ENCODE results near the gene UBE2M.
"Not testable (repeated sequence)": the region's sequence is repeated elsewhere in the genome, so short reads cannot be mapped to it uniquely, and the experiment has no call there.

UBE2M gene

GRCh38 chr19:58558066-58558622 is at the start of gene UBE2M:
Gene UBE2M (minus strand): TSS chr19:58558611. CDS start chr19:58558381, 230 bp downstream.
- no peak for DNase-seq

DNA sequence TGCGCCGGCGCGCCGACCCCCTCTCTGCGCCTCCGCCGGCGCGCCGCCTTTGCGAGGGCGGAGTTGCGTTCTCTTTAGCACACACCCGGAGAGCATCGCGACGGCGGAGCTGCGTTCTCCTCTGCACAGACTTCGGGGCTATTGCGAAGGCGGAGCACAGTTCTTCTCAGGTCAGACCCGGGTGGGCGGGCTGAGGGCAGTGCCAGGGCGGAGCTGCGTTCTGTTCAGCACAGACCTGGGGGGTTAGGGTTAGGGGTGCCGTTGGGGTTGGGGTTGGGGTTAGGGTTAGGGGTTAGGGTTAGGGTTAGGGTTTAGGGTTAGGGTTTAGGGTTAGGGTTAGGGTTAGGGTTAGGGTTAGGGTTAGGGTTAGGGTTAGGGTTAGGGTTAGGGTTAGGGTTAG is 48.8 kb upstream of the UBE2M start:
- not testable (repeated sequence) for DNase-seq

DNA sequence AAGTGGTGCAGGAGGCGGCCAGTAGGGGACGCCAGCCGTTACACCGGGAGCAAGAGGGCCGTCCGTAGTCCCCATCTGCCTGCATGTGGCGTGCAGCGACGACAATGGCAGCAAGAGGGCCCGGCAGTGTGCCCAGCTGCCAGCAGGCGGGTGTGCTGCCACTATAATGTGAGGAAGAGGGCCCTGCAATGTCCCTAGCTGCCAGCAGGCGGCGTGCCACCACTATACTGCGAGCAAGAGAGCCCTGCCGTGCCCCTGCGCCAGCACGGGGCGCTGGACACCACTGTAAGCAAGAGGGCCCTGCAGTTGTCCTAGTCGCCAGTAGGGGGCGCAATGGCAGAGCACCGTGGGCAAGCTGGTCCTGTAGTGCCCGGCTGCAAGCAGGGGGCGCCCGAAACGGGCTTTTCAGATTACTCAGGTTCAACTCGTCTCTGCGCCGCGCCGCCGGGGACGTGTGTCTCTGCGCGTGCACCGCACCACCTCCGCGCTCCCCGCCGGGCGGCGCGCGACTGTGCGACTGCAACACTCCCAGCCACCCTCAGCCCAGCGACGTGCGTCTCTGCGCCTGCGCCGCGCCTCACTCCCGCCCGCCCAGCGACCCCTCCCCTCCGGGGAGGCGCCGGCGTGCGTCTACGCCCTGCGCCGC is 48.0 kb upstream of the UBE2M start:
- DNase-seq, result not testable (repeated sequence)

DNA sequence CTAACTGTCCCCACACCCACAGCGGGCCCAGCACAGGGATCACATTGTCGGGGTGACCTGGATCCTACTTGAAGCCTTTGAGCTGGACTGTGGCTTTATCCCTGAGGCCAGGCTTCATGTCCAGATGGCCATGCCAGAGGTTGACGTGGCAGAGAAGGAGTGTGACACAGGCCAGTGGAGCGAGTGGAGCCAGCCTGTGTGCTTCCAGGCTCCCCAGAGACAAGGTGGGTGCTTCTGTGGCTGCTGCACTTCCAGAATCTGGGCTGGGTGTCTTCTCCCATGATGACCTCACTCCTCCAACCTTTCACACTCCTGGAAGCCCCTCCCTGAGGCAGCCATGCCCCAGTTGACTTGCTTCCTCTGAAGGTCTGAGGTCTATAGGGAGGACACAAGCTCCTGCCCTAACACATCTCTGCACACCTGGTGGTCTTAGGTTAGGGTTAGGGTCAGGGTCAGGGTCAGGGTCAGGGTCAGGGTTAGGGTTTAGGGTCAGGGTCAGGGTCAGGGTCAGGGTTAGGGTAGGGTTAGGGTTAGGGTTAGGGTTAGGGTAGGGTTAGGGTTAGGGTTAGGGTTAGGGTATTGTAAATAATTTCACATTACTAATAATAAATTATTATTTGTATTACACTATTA is 27.8 kb upstream of the UBE2M start:
- DNase-seq, result no peak

DNA sequence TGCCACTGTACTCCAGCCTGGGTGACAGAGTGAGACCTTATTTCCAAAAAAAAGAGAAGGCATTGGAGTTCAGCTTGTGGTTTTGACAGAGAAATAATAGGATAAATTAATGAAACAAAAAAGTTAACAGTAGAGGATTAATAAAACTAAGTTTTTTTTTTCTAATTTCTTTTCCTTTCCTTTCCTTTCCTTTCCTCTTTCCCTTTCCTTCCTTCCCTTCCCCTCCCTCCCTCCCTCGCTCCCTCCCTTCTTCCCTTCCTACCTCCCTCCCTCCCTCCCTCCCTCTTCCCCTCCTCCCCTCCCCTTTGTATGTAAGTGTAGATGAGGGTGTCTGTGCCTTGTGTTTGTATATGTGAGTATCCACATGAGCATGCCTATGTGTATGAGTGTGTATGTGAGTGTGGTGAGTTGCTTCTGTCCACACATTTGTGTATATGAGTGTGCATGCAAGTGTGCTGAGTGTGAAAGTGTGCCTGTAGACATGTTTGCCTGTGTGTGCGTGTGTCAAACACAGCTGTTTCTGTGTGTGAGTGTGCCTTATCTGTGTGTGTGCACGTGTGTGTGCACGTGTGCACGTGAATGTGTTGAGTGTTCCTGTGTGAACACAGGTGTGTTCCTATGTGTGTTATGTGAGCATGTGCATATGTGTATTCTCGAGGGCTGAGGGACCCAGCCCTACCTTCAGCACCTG is 27.2 kb upstream of the UBE2M start:
- no peak for DNase-seq

DNA sequence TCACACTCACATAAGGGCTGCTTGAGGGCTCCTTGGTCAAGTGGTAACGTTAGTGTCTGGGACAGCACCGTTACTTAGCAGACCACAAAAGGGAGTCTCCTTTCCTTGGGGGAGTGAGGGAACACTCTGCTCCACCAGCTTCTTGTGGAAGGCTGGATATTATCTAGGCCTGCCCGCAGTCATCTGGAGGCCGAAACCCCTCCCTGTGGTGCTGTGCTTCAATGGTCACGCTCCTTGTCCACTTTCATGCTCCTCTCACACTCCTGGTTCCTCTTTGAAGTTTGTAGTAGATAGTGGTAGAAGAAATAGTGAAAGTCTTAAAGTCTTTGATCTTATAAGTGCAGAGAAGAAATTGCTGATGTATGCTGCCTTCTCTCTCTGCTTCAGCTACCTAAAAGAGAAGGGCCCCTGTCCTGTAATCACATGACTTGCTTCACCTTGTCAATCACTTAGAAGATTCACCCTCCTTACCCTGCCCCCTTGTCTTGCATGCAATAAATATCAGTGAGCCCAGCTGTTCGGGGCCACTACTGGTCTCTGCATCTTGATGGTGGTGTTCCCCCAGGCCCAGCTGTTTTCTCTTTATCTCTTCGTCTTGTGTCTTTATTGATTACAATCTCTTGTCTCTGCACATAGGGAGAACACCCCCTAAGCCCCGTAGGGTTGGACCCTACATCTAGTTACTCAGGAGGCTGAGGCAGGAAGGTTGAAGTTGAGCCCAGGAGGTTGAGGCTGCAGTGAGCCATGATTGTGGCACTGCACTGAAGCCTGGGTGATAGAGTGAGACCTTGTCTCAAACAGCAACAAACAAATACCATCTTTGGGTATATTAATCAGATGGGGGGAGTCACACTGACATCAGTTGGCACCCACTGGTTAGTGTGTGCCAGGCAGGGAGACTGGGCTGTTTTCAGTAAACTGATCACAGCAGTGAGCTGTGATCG is 26.4 kb upstream of the UBE2M start:
- no peak for DNase-seq

GRCh38 chr19:58582985-58583384 is 24.6 kb upstream of the UBE2M start:
- no peak for DNase-seq

DNA sequence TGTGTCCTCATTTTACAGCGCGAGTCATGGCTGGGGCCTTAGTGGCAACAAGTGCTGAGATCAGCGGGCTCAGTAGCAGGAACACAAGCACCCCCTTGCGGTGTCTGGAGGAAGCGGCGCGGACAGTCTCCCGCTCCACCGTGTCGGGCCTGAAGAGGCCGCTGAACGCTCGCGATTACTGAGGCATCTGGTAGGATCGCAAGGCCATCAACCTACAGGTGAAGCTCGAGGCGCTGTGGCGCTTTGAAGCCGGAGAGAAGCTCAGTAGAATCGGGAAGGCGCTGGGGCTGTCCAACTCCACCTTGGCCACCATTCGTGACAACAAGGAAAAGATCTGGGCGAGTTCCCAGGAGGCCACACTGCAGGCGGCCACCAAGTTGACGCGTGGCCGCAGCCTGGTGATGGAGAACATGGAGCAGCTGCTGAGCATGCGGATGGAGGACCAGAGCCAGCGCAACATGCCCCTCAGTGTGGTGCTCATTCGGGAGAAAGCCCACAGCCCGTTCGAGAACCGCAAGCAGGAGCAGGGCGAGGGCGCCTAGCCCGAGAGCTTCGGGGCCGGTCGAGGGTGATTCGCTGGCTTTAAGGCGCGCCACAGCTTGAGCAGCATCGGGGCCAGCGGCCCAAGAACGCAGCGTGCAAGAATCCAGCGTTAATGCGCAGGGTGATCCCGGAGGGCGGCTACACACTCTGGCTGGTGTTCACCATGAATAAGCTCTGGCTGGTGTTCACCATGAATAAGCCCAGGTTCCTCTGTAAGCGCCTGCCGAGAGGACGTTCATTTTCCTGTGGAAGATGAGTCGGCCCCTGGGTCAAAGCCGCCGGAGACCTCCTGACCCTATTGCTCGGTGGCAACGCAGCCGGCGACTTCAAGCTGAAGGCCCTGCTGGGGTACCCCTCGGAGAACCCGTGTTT is 23.1 kb upstream of the UBE2M start:
- no peak for DNase-seq

DNA sequence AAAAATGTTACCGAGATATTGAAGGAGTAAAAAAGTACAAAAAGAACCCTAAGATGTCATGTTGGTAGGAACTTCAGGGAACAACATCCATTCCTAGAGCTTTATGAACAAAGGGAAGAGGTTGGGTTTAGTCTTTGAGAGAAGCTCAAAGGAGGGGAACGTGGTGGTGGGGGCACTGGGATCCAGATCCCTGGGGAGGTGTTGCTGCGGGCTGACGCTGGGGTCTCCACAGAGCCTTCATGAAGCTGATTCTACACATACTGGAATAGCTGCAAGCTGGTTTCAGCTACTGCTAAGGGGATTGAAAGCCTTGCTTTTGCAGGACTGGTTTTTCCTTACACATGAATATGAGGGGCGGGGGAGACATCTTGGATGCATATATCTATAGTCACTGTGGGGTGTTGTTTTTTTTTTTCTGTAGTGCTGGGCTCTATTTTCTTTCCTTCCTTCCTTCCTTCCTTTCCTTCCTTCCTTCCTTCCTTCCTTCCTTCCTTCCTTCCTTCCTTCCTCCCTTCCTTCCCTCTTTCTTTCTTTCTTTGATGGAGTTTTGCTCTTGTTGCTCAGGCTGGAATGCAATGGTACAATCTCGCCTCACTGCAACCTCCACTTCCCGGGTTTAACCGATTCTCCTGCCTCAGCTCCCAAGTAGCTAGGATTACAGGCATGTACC is 21.2 kb upstream of the UBE2M start:
- DNase-seq, result no peak

DNA sequence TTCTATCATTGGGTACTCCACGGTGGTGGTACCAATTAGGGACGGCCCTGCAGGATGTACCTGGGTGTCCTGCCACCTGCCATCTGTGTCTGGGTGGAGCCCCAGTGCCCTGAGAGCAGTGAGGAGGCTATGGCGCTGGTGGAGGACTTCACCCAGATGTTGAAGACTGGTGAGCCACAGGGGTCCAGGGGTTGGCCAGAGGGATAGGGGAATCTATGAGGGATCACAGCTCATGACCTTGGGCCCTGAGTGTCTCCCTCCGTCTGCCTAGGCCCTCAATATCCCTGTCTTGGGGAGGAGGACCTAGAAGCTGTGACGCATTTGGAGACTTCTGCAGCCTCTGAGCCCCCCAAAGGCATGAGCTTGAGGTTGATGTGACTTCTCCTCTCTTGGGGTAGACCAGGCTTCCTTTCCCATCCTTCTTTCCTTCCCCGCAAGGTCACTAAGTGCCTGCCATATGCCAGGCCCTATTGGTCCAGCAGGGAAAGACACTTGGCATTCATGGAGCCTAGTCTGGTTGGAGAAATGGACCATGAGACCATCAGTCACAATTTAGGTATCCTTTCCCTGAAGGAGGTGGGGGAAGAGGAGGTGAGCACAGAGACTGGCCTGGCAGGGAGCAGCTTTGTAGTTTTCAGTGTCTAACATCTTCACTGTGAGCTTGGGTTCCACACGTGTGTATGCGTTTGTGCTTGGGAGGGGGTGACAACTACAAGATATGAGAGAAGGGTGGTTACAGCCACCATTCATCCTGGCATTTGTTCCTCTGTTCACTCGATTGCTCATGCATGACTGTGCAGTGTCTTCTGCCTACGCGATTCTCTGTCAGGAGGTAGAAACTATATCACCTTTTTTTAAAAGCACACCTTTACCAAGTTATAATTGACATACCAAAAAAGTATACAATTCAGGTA is 19.9 kb upstream of the UBE2M start:
- DNase-seq, result no peak

- DNase-seq, result not testable (repeated sequence)
Measured at GRCh38 chr19:58577581-58577980, 19.2 kb upstream of the UBE2M start.

- DNase-seq, result no peak
Measured at GRCh38 chr19:58575183-58576041, 17.0 kb upstream of the UBE2M start.

DNA sequence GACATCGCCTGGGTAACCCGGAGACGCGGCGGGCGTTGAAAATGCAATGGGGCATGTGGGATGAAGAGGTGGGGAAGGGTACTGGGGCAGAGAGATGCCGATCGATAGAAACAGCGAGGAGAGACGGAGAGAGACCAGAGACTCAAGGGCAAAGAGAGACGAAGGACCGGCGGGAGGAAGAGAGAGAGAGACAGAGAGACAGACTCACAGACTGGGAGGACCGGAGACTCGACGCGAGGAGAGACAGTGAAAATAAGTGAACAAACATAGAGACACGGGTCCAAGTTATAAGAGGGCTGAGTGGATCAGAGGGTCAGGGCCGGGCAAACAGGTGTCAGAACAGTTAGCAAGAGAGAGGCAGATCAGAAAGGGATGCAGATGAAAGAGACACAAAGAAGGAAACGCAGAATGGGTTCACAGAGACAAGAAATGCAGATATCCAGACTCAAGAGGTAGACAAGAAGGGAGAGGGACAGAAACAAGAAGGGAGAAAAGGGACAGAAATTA is 15.3 kb upstream of the UBE2M start:
- no peak for DNase-seq

DNA sequence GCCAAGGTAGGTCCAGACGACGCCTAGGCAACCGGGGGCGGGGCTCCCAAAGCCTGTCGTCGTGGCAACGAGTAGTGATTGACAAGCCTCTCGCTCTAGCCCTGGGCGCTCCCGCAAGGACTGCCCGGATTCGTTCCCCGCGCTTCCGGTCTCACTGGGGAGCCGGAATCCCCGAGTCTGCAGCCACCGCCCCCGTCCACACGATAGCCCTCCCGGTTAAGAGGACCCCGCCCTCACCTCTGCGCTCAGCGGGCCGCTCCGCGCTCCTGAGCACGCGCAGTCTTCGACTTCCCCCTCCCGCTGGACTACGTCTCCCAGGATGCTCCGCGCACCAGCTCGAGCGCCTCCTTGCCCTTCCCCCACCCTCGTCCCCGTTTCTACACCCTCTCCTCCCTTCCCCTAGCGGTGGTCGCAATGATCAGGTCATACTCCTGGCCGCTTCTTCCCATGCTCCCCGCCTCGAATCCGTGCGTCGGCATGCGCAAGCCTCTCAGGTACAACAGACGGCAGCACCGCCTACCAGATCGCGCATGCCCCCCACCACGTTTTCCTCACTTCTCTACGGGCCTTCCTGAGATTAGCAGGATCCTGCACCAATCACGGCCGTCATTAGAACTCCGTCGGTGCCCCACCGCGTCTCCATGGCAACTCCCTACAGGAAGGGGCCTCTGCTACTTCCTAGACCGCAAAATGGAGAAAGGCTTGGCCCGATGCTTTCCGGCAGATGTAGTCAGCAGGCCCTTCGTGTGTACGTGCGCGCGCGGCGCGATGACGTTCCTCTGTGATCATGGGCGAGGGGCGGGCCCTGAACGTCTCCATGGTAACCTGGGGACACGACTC is 14.6 kb upstream of the UBE2M start, which contains the start of gene MZF1:
TSS of gene MZF1 (minus strand) at position 518 of the 840 bp plus-strand sequence. CDS start 1,946 bp downstream, outside the sequence.
- DNase-seq, result no peak

DNA sequence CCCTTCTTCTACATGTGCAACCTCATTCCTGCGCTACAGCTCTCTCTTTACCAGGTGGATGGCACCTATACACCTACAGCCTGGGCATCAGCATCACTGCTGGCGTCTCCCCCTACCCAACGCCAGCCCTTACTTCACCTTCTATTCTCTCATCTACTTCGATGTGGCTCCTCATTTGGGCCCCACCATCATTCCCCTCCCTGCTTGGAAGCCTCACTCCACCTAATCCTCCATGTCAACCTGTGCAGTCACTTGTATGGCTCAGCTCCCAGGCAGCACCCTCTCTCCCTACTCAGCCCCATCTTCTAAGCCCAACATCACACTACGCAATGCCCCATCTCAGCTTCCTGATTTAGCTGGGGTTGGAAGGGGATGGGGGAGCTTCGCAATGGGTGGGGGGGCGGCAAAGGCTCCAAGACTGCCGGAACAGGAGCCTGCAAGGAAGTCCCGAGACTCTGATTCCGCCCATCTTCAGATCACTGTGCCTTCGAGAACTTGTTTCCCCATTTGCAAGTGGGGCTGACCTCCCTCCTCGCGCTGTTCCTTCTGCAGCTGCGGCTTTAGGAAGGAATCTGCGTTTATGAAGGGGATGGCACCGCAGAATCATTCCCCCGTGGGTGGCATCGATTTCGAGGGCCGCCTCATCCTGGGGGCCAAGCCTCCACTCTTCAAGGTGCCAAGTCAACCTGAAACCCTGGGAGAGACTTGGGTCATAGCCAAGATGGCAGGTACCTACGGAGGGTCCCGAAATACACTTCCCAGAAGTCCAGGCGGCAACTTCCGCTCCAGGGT is 13.8 kb upstream of the UBE2M start:
- DNase-seq, result no peak

DNA sequence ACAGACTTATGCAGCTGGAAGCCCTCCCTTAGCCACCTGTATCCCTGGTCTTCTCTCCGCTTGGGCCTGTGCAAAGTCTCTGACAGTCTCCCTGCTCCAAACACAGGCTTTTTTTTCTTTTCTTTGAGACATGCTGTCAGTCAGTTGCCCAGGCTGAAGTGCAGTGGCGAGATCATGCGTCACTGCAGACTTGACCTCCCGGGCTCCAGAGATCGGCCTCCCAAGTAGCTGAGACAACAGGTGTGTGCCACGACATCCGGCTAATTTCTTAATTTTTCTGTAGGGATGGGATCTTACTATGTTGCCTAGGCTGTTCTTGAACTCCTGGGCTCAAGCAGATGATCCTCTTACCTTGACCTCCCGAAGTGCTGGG is 13.2 kb upstream of the UBE2M start:
- DNase-seq, result no peak
